OCI-LY1 (cell line): ENCODE measurements around the gene CDKN3.

Experiments
- EZH2 ChIP-seq: fragments of 200-600 bp; sonication (generic), shearing (Covaris generic); IDR thresholded peaks from 2 replicates; pipeline ENCODE4 v1.8.0; 2017; ENCODE audit warnings: borderline replicate concordance, mixed run types, mild to moderate bottlenecking, antibody characterized with exemption, low read length, moderate library complexity, mixed read lengths
- TF ChIP-seq, protein P1 (sequence below): fragments of 200-600 bp; sonication (generic), shearing (Covaris generic); IDR thresholded peaks from 2 replicates; pipeline ENCODE4 v1.5.1; 2017; ENCODE audit warnings: mild to moderate bottlenecking, antibody characterized with exemption, low read length, moderate library complexity, mixed read lengths

GRCh38 chr14:54392131-54392859 lies 4.5 kb upstream of the CDKN3 start:
- TF ChIP-seq, protein P1, sequence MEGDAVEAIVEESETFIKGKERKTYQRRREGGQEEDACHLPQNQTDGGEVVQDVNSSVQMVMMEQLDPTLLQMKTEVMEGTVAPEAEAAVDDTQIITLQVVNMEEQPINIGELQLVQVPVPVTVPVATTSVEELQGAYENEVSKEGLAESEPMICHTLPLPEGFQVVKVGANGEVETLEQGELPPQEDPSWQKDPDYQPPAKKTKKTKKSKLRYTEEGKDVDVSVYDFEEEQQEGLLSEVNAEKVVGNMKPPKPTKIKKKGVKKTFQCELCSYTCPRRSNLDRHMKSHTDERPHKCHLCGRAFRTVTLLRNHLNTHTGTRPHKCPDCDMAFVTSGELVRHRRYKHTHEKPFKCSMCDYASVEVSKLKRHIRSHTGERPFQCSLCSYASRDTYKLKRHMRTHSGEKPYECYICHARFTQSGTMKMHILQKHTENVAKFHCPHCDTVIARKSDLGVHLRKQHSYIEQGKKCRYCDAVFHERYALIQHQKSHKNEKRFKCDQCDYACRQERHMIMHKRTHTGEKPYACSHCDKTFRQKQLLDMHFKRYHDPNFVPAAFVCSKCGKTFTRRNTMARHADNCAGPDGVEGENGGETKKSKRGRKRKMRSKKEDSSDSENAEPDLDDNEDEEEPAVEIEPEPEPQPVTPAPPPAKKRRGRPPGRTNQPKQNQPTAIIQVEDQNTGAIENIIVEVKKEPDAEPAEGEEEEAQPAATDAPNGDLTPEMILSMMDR, result no peak
- no peak for TF ChIP-seq EZH2
